HG02759 (cell line): ENCODE data around the gene ST7L.

ENCODE experiments used
- ATAC-seq: cut with Tn5 transposase; IDR thresholded peaks from one replicate; pipeline ENCODE4 v1.9.1; 2021; ENCODE audit warnings: mild to moderate bottlenecking, moderate library complexity; ENCODE audit not compliant: unreplicated experiment

Gene ST7L

DNA sequence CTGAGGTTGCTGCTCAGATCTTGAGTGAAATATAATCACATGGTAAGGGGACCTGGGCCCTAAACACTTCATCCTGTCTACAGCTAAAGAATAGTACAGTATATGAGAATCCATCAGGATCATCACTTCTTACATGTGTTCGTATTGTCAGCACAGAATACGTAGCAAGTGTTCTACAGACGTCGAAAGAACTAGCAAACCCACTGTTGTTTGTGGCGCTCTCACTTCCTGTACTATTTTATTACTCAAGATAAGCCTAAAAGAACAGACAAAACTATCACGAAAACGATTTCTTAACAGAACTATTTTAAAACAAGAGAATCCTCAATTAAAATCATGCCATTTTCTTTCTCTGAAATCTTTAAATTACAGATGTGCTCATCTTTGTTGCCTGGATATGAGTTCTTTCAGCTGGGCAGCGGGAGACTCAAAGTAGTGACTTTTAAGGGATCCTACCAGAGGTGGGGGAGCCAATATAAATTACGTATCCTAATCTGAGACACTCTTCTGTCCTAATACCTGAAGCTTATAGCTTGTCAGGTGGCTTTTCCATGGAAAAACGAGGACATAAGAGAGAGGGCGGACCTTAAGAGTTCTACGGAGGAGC, 724 bp downstream of the ST7L start:
- no peak for ATAC-seq

DNA sequence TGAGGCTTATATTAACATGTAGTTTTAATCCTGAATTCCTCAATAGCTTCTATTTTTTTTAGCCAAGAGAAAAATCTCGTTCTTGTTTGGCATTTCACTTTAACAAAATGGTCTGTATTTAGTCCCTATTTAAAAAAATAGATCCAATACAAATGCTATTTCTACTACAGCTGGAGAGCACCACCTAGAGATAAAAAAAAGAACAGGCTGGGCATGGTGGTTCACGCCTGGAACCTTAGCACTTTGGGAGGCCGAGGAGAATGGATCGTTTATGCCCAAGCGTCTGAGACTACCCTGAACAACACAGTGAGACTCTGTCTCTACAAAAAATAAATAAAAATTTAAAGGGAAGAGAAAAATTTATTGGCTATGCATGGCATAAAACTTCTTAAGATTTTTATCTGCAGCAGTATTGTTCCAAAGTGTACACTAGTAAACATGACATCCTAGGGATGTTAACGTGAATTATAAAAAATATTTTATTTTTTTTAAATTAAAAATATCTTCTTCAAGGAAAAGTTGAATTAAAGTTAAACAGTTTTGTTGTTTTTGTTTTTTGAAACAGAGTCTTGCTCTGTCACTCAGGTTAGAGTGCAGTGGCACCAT, 4.4 kb downstream of the ST7L start:
- no peak for ATAC-seq

- no peak for ATAC-seq
Measured at GRCh38 chr1:112605633-112606327, 13.2 kb downstream of the ST7L start.

DNA sequence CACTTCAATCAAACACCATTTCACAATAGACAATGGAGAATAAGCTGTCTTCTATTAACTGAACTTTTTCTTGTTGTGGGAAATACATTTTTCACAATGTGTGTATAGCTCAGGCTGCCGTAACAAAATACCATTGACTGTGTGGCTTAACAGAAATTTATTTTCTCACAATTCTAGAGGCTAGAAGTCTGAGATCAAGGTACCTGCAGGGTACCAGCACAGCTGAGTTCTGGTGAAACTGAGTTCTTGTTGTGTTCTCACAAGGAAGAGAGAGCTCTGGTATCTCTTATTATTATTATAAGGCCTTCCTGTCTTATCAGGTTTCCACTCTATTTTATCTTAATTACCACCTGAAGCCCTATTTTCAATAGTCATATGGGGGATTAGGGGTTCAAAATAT, 15.4 kb downstream of the ST7L start:
- no peak for ATAC-seq

DNA sequence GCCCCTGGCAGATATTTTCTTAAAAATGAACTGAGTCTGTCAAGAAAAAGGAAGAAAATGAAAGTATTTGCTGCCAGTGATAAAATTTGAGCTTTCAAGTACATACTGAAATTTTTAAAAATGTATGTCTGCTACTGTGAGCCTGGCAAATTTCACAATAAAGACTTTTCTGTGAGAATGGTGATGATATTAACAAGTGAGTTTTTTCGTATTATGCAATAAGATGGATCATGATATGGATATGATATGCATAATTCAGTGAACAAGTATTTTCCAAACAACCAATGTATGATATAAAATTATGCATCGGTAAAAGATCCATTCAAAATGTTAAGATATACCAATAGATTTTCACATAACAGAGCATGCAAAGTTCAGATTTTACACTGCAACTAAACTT, 15.9 kb downstream of the ST7L start:
- no peak for ATAC-seq

DNA sequence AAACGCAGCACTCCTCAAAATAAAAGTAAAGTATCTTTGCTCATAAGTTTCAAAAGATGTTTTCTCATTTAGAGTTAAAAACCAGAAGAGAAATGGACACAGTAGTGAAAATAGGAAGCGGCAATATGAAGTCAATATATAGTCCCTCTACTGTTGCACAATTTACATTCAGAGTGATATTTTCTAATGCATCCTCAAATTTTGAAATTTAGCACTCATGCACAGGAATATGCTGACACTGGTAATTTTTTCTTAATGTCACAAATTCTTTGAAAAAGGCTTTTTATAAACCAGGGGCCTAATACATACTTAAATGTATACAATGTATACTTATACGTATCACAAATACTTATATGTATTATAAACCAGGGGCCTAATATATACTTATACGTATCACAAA, 19.5 kb downstream of the ST7L start:
- ATAC-seq: no peak

- ATAC-seq: no peak
Measured at GRCh38 chr1:112594208-112594876, 24.6 kb downstream of the ST7L start.

DNA sequence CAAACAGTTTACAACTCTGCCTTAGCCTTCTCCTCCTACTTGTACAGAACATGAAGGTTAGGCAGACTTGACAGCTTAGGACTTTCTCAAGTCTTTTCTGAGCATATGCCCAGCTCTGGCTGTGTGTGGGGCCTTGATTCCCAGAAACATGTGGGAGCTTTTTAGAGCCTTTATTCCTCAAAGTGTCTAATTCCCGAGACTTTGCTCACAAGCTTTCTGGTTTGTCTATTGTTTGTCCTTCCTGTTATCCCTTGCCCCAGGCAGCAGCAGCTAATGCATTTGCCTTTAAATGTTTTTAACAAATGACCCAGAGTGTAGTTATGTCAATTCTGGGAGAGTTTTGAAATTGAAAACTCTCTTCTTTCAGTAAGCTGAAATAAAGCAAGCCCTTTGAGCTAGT, 29.2 kb downstream of the ST7L start:
- ATAC-seq: no peak

DNA sequence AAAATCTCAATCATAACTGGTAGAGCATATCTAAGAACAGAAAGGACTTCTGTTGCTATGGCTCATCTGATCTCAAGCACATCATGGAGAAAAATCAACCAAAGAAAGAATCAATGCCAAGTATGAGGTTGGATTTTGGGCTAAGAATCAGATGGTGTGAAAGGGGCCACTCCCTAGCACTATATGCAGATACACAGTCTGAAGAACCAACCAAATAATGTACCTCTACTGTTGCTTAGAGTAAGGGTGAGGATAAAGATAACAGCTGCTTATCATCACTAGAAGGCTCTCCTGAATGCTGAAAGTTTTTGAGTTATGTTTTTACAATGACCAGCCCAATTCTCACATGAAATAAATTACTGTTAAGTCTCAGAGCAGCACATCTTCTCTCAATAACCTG, 35.6 kb downstream of the ST7L start:
- no peak for ATAC-seq

DNA sequence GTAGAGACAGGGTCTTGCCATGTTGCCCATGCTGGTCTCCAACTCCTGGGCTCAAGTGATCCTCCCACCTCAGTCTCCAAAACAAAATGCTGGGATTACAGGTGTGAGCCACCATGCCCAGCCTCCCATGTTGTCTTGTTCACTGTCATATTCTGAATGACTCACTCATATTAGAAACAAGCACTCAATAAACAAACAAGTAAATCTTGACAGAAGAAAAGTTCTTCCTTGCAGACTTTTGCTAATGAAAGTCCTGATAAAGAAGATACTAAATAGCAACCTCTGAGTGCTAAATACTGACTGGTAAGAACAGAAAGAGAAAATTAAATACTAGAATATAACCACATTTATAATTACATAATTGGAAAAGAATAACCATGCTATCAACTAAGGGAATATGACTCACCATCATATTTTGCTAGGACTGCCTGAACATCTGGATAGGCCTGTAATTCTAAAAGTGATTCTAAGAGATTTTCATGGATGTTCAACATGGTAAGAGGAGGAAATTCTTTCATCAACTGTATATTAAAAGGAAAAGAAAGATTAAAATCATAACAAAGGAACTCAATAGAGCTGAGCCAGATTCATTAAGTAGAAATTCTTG, 37.3 kb downstream of the ST7L start:
- no peak for ATAC-seq

DNA sequence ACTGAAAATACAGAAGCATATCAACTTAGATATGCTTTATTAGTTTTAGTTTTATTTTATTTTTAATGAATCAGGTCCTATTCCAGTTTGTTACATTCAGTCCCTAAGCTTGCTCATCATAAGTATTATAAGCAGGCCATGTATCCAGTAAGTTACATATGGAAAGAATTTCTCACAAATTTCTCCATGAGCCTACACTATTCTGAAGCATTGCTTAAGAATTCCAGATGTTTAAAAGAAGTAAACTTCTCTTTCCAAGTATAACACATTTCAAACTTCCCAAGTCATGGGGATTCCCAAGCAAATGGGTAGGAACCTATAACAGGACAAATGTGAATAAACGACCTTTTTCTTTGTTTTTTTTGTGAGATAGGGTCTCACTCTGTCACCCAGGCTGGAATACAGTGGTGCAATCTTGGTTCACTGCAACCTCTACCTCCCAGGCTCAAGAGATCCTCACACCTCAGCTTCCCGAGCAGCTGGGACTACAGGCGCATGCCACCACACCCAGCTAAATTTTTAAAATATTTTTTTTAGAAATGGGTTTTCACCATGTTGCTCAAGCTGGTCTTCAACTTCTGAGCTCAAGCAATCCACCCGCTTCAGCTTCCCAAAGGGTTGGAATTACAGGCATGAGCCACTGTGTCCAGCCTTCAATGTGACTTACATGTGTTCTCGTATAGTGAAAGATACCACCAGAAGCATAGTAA, 39.0 kb downstream of the ST7L start:
- no peak for ATAC-seq

DNA sequence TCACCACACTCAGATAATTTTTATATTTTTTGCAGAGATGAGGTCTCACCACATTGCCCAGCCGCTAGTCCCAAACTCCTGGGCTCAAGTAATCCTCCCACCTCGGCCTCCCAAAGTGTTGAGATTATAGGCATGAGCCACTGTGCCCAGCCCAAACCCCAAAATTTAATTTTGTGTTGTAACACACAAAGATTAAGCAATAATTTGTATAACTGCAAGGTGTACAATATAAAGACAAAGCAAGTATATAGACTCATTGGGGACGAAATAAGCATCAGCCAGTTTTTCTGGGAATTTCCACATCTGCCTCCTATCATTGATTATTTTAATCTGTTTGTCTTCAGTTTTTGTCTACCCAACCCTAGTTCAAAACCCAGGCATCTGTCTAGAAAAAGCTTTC, 42.7 kb downstream of the ST7L start:
- ATAC-seq: no peak

DNA sequence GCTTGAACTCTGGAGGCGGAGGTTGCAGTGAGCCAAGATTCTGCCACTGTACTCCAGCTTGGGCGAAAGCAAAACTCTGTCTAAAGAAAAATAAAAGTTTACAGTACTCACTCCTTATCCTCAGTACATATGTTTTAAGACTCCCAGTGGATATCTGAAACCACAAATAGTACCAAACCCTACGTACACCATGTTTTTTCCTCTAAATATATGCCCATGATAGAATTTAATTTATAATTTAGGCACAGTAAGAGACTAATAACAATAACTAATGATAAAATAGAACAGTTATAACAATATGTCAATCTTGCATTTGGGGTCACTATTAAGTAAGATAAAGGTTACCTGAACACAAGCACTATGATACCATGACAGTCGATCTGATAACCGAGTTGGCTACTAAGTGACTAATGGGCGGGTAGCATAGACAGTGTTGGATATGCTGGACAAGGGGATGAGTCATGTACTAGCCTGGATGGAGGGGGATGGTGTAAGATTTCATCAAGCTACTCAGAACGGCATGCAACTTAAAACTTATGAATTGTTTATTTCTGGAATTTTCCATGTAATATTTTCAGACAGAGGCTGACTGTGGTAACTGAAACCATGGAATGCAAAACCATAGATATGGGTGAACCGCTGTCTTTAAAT, 43.7 kb downstream of the ST7L start:
- no peak for ATAC-seq

- ATAC-seq: no peak
Measured at GRCh38 chr1:112565800-112566199, 53.1 kb downstream of the ST7L start.

DNA sequence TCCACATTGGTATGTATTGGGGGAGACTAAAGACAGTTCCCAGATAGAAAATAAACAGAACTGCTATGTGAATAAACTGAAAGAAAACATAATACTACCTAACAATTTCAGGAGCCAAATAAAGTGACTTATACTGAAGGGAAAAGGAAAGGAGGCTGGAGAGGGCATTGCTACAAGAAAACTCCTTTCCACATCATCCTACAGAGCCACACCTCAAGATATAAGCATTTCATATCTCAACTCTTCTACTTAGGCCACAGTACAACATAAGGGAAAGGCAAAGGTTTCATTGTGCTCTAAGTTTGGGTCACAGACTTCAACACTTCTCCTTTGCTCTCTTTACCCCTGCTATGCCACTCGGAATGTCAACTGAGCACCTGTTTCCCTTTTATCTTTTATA, 54.9 kb downstream of the ST7L start:
- no peak for ATAC-seq

DNA sequence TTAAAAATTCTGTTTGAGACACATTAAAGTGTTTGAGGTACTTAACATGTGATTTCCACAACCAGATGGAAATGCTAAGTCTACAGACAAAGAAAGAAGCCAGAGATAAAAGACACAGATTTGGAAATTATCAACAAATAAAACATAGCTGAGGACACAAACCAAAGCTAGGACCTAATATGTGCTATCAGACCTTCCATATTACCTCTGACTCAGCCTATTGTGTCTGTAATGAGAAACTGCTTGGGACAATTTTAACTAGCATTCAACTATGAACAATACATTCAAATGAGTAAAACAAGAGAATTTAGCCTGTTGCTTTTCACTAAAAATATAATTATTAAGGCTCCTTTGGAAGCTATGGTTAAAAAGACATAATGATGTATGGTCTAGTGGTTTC, 55.6 kb downstream of the ST7L start:
- ATAC-seq: no peak

- no peak for ATAC-seq
Measured at GRCh38 chr1:112558634-112559033, 60.3 kb downstream of the ST7L start.

GRCh38 chr1:112557385-112557784, 61.6 kb downstream of the ST7L start:
- ATAC-seq: no peak

GRCh38 chr1:112554411-112554810, 64.5 kb downstream of the ST7L start:
- no peak for ATAC-seq

- ATAC-seq: no peak
Measured at GRCh38 chr1:112549590-112549989, 69.4 kb downstream of the ST7L start.
